ENCODE measurements around the gene STPG1. TPM values are rescaled to one million over a fixed set of nuclear protein-coding genes. Genes with fewer than 3 reads are reported as not detected.
A peak's percentile ranks its signal among the peaks of the same experiment; 100 is the strongest.

STPG1 gene
- total RNA-seq, 4 donors from 2014 or later = 2.2 to 7.6 (median 6.1) TPM

DNA sequence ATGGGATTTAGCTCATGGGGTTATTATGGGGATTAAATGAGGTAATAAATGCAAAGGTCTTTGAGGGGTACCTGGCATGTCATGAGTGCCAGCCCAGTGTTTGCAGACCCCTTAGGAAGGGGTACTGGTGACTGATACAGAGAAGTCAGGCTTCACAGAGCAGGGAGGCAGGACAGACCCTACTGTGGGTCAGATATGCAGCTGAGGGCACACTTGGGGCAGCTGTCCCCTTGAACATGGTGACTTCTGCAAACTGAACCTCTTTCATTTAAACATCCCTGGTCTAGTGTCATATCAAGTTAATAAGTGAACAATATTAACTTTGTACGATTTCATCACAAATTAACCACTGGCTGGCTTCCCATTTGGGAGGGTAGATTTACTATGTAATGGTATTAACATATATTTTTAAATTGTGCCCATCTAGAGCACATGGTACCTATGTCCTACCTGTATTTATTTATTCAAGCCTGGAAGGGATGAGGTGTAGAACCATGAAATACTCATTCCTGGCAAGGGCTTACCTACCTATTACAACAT is 25.9 kb downstream of the STPG1 start:
- WGBS, 2 donors (ENCODE audit: low coverage in 1 of 2) = 73 to 80% methylated on average over 1 of the region's 1 CpG
- ATAC-seq = no peak
- Histone ChIP-seq H3K27me3 (no peaks in the 10 kb centered on the region), H3K36me3 (peaks cover 0 to 39% of the 10 kb centered on the region in 2 donors), H3K4me1 (peaks cover 0 to 20% (median 0%) of the 10 kb centered on the region in 3 donors), H3K9me3 (no peaks in the 10 kb centered on the region), H3K27ac (no peak overlapping the region), H3K4me3 (no peak overlapping the region)
- TF ChIP-seq EP300 (IDR thresholded peaks at IDR 0.05) = no peak

DNA sequence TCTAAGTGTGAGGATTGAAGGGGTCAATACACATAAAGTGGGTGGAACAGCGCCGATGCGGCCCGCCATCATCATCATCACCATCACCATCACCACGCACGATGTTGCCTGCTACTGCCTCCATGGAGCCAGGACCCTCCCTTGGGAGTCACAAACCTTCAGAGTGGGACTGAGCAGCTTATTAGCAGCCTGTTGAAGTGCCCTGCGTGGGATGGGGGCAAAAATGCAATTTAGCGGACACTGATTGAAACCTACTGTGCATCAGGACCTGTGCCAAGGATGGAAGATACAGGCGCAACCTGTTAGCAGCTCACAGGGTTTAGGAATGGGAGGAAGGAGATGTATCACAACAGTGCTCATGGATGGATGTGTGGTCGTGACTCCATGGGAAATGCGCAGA is 26.7 kb downstream of the STPG1 start:
- Histone ChIP-seq H3K4me1 (peaks cover 0 to 13% (median 0%) of the 10 kb centered on the region in 3 donors), H3K9me3 (no peaks in the 10 kb centered on the region), H3K36me3 (peaks cover 0 to 46% of the 10 kb centered on the region in 2 donors), H3K27ac (no peak overlapping the region), H3K27me3 (no peaks in the 10 kb centered on the region), H3K4me3 (no peak overlapping the region)
- 93 to 94% methylated on average over 6 to 8 of the region's 11 CpGs for WGBS, 2 donors (ENCODE audit: low coverage in 1 of 2)
- TF ChIP-seq, protein P1, sequence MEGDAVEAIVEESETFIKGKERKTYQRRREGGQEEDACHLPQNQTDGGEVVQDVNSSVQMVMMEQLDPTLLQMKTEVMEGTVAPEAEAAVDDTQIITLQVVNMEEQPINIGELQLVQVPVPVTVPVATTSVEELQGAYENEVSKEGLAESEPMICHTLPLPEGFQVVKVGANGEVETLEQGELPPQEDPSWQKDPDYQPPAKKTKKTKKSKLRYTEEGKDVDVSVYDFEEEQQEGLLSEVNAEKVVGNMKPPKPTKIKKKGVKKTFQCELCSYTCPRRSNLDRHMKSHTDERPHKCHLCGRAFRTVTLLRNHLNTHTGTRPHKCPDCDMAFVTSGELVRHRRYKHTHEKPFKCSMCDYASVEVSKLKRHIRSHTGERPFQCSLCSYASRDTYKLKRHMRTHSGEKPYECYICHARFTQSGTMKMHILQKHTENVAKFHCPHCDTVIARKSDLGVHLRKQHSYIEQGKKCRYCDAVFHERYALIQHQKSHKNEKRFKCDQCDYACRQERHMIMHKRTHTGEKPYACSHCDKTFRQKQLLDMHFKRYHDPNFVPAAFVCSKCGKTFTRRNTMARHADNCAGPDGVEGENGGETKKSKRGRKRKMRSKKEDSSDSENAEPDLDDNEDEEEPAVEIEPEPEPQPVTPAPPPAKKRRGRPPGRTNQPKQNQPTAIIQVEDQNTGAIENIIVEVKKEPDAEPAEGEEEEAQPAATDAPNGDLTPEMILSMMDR (IDR thresholded peaks at IDR 0.05) = no peak
- TF ChIP-seq POLR2AphosphoS5 (IDR thresholded peaks at IDR 0.05) (no peak), EP300 (IDR thresholded peaks at IDR 0.05) (no peak), POLR2A (IDR thresholded peaks at IDR 0.05) (no peak)
- no peak for ATAC-seq

DNA sequence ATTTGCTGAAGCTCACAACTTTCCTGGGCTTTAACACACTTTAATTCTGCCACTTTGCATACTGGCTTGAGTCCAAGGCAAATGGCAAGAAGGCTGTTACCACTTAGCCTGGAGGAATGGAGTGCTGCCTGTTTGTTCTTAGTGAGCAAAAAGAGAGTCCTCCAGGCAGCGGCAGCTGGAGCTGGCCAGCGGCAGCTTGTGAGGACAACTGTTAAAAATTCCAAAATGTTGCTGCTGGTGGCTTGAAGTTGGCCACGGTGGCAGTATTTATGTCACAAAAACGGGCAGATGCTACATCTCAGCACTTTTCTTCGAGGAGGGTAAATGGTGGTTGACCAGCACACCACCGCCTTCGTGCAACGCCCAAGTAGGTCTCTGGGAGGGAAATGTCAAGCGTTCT is 27.3 kb downstream of the STPG1 start:
- H3K9me3 ChIP-seq = no peaks in the 10 kb centered on the region
- H3K27me3 ChIP-seq = no peaks in the 10 kb centered on the region
- WGBS, 2 donors (ENCODE audit: low coverage in 1 of 2) = 84 to 91% methylated on average over 6 to 9 of the region's 9 CpGs
- H3K4me3 ChIP-seq = no peak overlapping the region
- ATAC-seq = no peak
- H3K4me1 ChIP-seq = peaks cover 0 to 6% (median 0%) of the 10 kb centered on the region in 3 donors
- TF ChIP-seq POLR2A (IDR thresholded peaks at IDR 0.05) = no peak
- TF ChIP-seq, protein P1 (IDR thresholded peaks at IDR 0.05) = no peak
- H3K27ac ChIP-seq = no peak overlapping the region
- peaks cover 0 to 53% of the 10 kb centered on the region in 2 donors for H3K36me3 ChIP-seq

DNA sequence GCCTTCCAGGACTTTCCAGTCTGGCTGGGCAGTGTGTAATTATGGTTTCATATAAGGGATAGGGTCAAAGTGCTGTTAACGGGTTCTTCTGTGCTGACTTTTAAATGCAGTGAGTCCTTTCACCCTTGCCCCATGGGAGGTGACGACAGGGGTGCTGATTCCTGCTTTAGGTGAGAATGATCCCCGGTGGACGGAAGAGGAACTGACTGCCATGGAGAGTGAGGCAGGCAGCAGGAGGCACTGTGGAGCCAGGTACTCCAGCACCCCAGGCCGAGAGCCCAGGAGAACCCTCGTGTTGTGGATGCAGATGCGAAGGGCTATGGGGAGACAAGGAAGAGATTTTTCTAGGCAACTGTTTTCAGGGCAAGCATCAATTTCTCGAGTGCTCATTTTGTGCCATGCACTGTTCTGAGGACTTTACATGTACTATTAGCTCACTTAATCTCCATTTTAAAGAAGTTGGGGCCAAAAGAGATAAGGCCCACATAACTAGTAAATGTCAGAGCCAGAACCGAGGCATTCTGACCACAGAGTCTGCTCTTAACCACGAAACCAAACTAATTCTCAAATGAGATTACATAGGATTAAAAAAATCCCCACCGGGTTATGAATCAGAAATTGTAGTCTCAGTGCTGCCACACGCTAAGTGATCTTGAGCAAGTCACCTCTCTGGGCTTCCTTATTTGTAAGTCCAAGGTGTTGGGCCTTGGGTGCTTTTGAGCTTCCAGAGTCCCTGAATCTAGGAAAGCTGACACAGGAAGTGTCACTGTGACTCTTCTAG is 28.2 kb downstream of the STPG1 start:
- no peak overlapping the region for H3K27ac ChIP-seq
- H3K4me1 ChIP-seq = no peaks in the 10 kb centered on the region
- no peaks in the 10 kb centered on the region for H3K27me3 ChIP-seq
- TF ChIP-seq EP300 (IDR thresholded peaks at IDR 0.05) = no peak
- TF ChIP-seq, protein P1 (IDR thresholded peaks at IDR 0.05) = peak in 1 of 4 experiments; percentile 9
- no peak for TF ChIP-seq POLR2AphosphoS5 (IDR thresholded peaks at IDR 0.05)
- no peaks in the 10 kb centered on the region for H3K9me3 ChIP-seq
- WGBS, 2 donors (ENCODE audit: low coverage in 1 of 2) = 93% methylated on average over 5 to 7 of the region's 12 CpGs
- no peak overlapping the region for H3K4me3 ChIP-seq
- peaks cover 0 to 62% of the 10 kb centered on the region in 2 donors for H3K36me3 ChIP-seq
- no peak for ATAC-seq

DNA sequence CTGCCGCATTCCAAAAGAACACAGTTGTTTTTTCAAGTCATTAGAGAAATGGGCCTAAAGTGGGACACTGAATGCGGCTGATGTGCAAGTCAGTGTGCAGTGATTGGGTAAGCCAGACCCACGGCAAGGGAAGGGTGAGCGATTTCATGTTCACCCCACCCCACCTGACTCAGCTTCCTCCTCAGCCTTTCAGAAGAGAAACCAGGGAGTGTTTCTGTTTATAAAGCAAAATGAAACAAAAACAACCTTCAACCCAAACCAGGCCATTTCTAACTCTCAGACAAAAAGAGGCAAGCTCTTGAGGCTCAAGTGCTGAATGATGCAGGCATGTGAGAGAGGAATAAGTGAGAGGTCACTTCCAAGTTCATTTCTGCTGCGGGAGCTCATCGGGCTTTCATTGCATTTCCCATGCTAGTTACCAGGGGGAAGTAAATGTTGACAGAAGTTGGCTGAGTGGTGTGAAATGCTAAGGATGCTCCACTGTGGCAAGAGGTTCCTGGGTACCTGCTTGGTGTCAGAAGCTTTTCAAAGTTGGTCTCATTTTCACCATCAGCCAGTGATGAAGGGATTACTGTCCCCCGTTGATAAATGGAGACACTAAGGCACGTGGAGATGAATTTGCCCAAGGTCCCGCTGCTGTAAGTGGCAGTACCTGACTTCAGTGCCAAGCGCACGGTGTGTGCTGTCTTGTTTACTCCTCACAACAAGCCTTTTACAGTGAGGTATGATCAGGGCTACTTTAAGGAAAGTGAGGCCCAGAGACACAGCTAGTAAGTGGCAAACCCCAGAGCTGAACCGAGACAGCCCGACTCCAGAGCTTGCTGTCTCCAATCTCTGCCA is 29.1 kb downstream of the STPG1 start:
- H3K4me3 ChIP-seq = no peak overlapping the region
- peaks cover 0 to 71% of the 10 kb centered on the region in 2 donors for H3K36me3 ChIP-seq
- no peaks in the 10 kb centered on the region for H3K9me3 ChIP-seq
- WGBS, 2 donors (ENCODE audit: low coverage in 1 of 2) = 81 to 84% methylated on average over 6 to 11 of the region's 13 CpGs
- H3K27me3 ChIP-seq = no peaks in the 10 kb centered on the region
- TF ChIP-seq, protein P1 (IDR thresholded peaks at IDR 0.05) = no peak
- no peak for ATAC-seq
- peak overlapping the region in 1 of 4 donors; percentile 26 for H3K27ac ChIP-seq
- no peaks in the 10 kb centered on the region for H3K4me1 ChIP-seq
